SU-DHL-6 (cell line): ENCODE results near the gene PTPN14.

Source experiments
- H2AFZ ChIP-seq: fragments of 200-600 bp; sonication (generic); 2 replicates; pipeline ENCODE4 v1.6.1; 2014; ENCODE audit warnings: low read depth, mild to moderate bottlenecking, moderate library complexity, mixed read lengths, antibody characterized with exemption, low read length; ENCODE audit not compliant: severe bottlenecking
- H3F3A ChIP-seq: fragments of 200-600 bp; shearing (Covaris generic); 2 replicates; pipeline ENCODE4 v1.6.0; 2016; ENCODE audit warnings: antibody characterized with exemption, mild to moderate bottlenecking; ENCODE audit not compliant: insufficient read depth
- H3K27ac ChIP-seq: fragments of 200-600 bp; sonication (generic); 2 replicates; pipeline ENCODE4 v1.5.1; 2016; ENCODE audit warnings: low read depth, mild to moderate bottlenecking, low read length, moderate library complexity, mixed read lengths
- H3K27me3 ChIP-seq: fragments of 200-600 bp; sonication (generic), shearing (Covaris generic); 2 replicates; pipeline ENCODE4 v1.6.0; 2014; ENCODE audit warnings: mild to moderate bottlenecking, low read length
- H3K36me3 ChIP-seq: fragments of 200-600 bp; sonication (generic); 2 replicates; pipeline ENCODE4 v1.6.1; 2014; ENCODE audit warnings: mild to moderate bottlenecking, low read length, mixed read lengths
- H3K4me2 ChIP-seq: fragments of 300-600, 200-600 bp; shearing (Covaris generic), sonication (generic); 2 replicates; pipeline ENCODE4 v1.6.0; 2014; ENCODE audit warnings: low read length, low read depth, mild to moderate bottlenecking; ENCODE audit not compliant: poor library complexity, severe bottlenecking
- H3K4me3 ChIP-seq: fragments of 200-600 bp; sonication (generic); 2 replicates; pipeline ENCODE4 v1.5.1; 2014; ENCODE audit warnings: antibody characterized with exemption, low read length, mild to moderate bottlenecking, mixed read lengths; ENCODE audit not compliant: insufficient read depth, poor library complexity, severe bottlenecking
- H3K79me2 ChIP-seq: fragments of 200-600 bp; sonication (generic); 2 replicates; pipeline ENCODE4 v1.6.1; 2014; ENCODE audit warnings: mild to moderate bottlenecking, low read length, moderate library complexity; ENCODE audit not compliant: insufficient read depth
- H3K9ac ChIP-seq: fragments of 200-600 bp; sonication (generic); 2 replicates; pipeline ENCODE4 v1.7.0; 2014; ENCODE audit warnings: mild to moderate bottlenecking, low read length
- H3K9me2 ChIP-seq: fragments of 200-600 bp; sonication (generic); replicated peaks from 2 replicates; pipeline ENCODE4 v1.6.1; 2014; ENCODE audit warnings: low read length; ENCODE audit not compliant: insufficient read depth
- H3K9me3 ChIP-seq: fragments of 200-600 bp; sonication (generic); 2 replicates; pipeline ENCODE4 v1.6.1; 2014; ENCODE audit warnings: low read length, mixed read lengths; ENCODE audit not compliant: insufficient read depth
- H4K20me1 ChIP-seq: fragments of 200-600 bp; sonication (generic); 2 replicates; pipeline ENCODE4 v1.6.1; 2014; ENCODE audit warnings: low read depth, mild to moderate bottlenecking, antibody characterized with exemption, low read length, moderate library complexity, mixed read lengths
- CTCF ChIP-seq: fragments of 200-600 bp; sonication (generic); IDR thresholded peaks from one replicate; pipeline ENCODE4 v1.5.1; 2017; ENCODE audit warnings: antibody characterized with exemption, mild to moderate bottlenecking, low read length, moderate library complexity; ENCODE audit not compliant: insufficient read depth, poor library complexity, severe bottlenecking
- EZH2phosphoT487 ChIP-seq: fragments of 200-600 bp; sonication (generic), shearing (Covaris generic); conservative IDR thresholded peaks from 2 replicates; pipeline ENCODE4 v1.6.1; 2018; ENCODE audit warnings: mild to moderate bottlenecking, antibody characterized with exemption, low read length, moderate library complexity, mixed read lengths

PTPN14 gene

GRCh38 chr1:214310010-214310409 is 241.4 kb downstream of the PTPN14 start:
- H3K4me3 ChIP-seq = no peak overlapping the region
- no peak overlapping the region for H3K27ac ChIP-seq
- no peaks in the 10 kb centered on the region for H3K9me3 ChIP-seq
- H3F3A ChIP-seq = no peaks in the 10 kb centered on the region
- no peaks in the 10 kb centered on the region for H3K27me3 ChIP-seq
- no peaks in the 10 kb centered on the region for H3K36me3 ChIP-seq
- H3K9ac ChIP-seq = no peak overlapping the region
- H4K20me1 ChIP-seq = no peaks in the 10 kb centered on the region
- no peaks in the 10 kb centered on the region for H3K9me2 ChIP-seq
- no peak overlapping the region for H3K4me2 ChIP-seq
- TF ChIP-seq CTCF (no peak), EZH2phosphoT487 (no peak)
- H2AFZ ChIP-seq = no peak overlapping the region
- H3K79me2 ChIP-seq = no peaks in the 10 kb centered on the region

GRCh38 chr1:214306269-214306668 is 245.1 kb downstream of the PTPN14 start:
- TF ChIP-seq EZH2phosphoT487 (no peak), CTCF (no peak)
- Histone ChIP-seq H3K9me2 (no peaks in the 10 kb centered on the region), H3F3A (no peaks in the 10 kb centered on the region), H3K79me2 (0 out of 2 replicates have a peak, but pooled peaks cover 3% of the 10 kb centered on the region), H3K36me3 (no peaks in the 10 kb centered on the region), H3K4me2 (no peak overlapping the region), H3K27ac (no peak overlapping the region), H3K27me3 (no peaks in the 10 kb centered on the region), H2AFZ (no peak overlapping the region), H3K9ac (no peak overlapping the region), H3K9me3 (no peaks in the 10 kb centered on the region), H4K20me1 (no peaks in the 10 kb centered on the region), H3K4me3 (no peak overlapping the region)

- Histone ChIP-seq H3K4me2 (no peak overlapping the region), H2AFZ (no peak overlapping the region), H3K4me3 (no peak overlapping the region), H3K9ac (no peak overlapping the region), H3F3A (no peaks in the 10 kb centered on the region), H3K36me3 (no peaks in the 10 kb centered on the region), H4K20me1 (no peaks in the 10 kb centered on the region), H3K79me2 (0 out of 2 replicates have a peak, but pooled peaks cover 3% of the 10 kb centered on the region), H3K9me3 (no peaks in the 10 kb centered on the region), H3K9me2 (no peaks in the 10 kb centered on the region), H3K27me3 (no peaks in the 10 kb centered on the region), H3K27ac (no peak overlapping the region)
- TF ChIP-seq CTCF (no peak), EZH2phosphoT487 (no peak)
Measured at GRCh38 chr1:214305164-214305751, 246.1 kb downstream of the PTPN14 start.
